Measurements from ENCODE around the gene TCEAL9. TPM values are rescaled to one million over a fixed set of nuclear protein-coding genes. Genes with fewer than 3 reads are reported as not detected.

Gene TCEAL9
- polyA plus RNA-seq, 1 experiment = 15.7 TPM

DNA sequence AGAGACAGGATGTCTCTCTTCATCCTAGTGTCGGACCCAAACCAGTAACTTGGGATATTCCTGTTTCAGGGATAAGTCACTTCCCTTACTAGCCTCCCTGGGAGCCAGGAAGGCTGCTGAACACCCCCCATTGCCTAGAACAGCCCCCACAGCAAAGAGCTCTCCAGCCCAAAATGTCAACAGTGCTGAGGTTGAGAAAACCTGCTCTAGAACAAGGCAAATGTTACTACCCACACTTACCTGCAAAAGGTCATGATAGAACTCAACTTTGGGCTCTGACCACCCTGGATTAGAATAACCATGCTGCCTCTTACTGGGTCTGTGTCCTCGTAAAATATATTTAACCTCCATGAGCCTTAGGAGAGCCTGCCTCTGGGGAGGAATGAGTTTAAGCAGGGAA is 40.4 kb downstream of the TCEAL9 start:
- ChIA-PET POLR2A (no interaction called here), CTCF (no interaction called here)
- Histone ChIP-seq H3K36me3 (ENCODE audit: control insufficient read depth, insufficient read depth, low read length) (no peaks in the 10 kb centered on the region), H3K27me3 (ENCODE audit: control insufficient read depth, insufficient read depth, low read length) (no peaks in the 10 kb centered on the region), H3K4me3 (ENCODE audit: low read depth, low read length) (no peak overlapping the region)
- no peak for DNase-seq (ENCODE audit: low read depth)
- TF ChIP-seq, protein P1, sequence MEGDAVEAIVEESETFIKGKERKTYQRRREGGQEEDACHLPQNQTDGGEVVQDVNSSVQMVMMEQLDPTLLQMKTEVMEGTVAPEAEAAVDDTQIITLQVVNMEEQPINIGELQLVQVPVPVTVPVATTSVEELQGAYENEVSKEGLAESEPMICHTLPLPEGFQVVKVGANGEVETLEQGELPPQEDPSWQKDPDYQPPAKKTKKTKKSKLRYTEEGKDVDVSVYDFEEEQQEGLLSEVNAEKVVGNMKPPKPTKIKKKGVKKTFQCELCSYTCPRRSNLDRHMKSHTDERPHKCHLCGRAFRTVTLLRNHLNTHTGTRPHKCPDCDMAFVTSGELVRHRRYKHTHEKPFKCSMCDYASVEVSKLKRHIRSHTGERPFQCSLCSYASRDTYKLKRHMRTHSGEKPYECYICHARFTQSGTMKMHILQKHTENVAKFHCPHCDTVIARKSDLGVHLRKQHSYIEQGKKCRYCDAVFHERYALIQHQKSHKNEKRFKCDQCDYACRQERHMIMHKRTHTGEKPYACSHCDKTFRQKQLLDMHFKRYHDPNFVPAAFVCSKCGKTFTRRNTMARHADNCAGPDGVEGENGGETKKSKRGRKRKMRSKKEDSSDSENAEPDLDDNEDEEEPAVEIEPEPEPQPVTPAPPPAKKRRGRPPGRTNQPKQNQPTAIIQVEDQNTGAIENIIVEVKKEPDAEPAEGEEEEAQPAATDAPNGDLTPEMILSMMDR (IDR thresholded peaks at IDR 0.05; ENCODE audit: insufficient read depth, low read depth, low read length) = no peak

DNA sequence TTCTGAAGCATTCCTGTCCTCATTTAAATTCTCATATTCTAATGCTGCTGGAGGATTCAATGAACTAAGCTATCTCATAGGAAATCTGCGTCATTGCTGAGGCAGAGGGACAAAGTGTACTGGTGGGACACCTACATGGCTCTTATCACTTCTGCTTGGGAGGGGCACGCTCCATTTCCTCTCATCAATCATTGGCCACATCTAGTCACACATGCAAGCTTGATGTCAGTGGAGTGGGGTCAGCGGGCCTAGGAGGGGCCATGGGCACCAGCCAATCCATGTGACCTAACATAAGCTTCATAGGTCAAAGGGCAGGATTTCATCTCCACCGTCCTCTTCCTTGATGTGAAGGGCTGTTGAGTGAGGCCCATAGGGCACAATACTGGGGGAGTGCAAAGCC is 41.4 kb downstream of the TCEAL9 start:
- ChIA-PET CTCF (interaction anchor here (0.9 kb wide), 1 partner anchor 66 kb away, joined by 3 read pairs; no protein-coding TSS in a partner anchor), POLR2A (no interaction called here)
- TF ChIP-seq, protein P1 (IDR thresholded peaks at IDR 0.05; ENCODE audit: insufficient read depth, low read depth, low read length) = no peak
- no peak for DNase-seq (ENCODE audit: low read depth)
- Histone ChIP-seq H3K36me3 (ENCODE audit: control insufficient read depth, insufficient read depth, low read length) (no peaks in the 10 kb centered on the region), H3K27me3 (ENCODE audit: control insufficient read depth, insufficient read depth, low read length) (no peaks in the 10 kb centered on the region), H3K4me3 (ENCODE audit: low read depth, low read length) (no peak overlapping the region)

DNA sequence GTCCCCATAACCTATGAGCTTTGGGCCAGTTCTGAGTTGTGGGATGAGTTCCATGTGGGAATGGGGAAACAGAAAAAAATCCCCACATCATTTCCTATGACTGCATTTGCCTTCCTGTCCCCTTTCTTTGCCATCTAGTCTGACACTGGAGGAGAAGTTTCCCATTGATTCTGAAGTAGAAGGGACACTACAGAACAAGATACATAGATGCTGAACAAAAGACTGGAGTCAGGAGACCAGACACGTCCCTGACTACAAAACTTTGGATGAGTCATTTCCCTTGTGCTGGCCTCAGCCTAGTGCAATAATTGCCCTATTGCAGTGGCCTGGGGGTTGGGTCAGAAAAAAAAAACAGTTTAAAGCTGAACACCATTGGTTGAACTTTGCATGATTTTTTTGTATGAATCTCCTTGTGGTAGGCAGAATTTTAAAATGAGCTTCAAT is 42.1 kb downstream of the TCEAL9 start:
- Histone ChIP-seq H3K27me3 (ENCODE audit: control insufficient read depth, insufficient read depth, low read length) (no peaks in the 10 kb centered on the region), H3K4me3 (ENCODE audit: low read depth, low read length) (no peak overlapping the region), H3K36me3 (ENCODE audit: control insufficient read depth, insufficient read depth, low read length) (no peaks in the 10 kb centered on the region)
- ChIA-PET POLR2A (no interaction called here), CTCF (no interaction called here)
- TF ChIP-seq, protein P1 (IDR thresholded peaks at IDR 0.05; ENCODE audit: insufficient read depth, low read depth, low read length) = no peak
- peak; percentile 28 for DNase-seq (ENCODE audit: low read depth)

DNA sequence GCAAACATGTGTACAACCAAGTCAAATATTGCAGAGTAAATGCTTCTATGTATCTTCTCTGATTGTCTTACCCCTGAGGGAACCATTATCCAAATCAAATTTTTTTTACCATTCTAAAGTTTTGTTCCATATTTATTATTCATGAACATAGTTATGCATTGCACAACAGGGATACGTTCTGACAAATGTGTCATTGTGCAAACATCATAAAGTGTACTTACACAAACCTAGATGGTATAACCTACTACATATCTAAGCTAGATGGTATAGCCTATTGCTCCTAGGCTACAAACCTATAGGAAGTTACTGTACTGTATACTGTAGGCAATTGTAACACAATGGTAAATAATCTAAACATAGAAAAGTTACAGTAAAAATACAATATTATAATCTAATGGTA is 43.4 kb downstream of the TCEAL9 start:
- CTCF ChIA-PET = no interaction called here
- POLR2A ChIA-PET = no interaction called here
- DNase-seq (ENCODE audit: low read depth) = no peak
- Histone ChIP-seq H3K27me3 (ENCODE audit: control insufficient read depth, insufficient read depth, low read length) (no peaks in the 10 kb centered on the region), H3K36me3 (ENCODE audit: control insufficient read depth, insufficient read depth, low read length) (no peaks in the 10 kb centered on the region), H3K4me3 (ENCODE audit: low read depth, low read length) (no peak overlapping the region)
- TF ChIP-seq, protein P1 (IDR thresholded peaks at IDR 0.05; ENCODE audit: insufficient read depth, low read depth, low read length) = no peak

DNA sequence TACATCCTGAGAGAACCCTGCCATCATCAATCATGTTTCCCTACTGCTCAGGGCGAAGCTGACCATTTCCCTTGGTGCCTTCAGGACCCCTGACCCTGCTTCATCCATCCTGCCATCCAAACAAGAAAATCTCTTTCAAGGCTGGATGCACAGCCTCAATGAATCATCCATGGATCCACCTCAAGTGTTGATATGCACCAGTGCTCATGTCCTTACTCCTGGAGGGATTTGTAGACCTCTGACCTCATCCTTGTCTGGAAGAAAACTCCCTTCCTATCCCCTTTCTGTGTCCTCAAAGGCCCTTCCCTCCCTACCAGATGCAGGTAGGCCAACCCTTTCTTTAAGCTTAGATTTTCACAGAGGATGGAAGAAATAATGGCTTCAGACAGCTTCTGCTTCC is 44.6 kb downstream of the TCEAL9 start:
- CTCF ChIA-PET = no interaction called here
- Histone ChIP-seq H3K27me3 (ENCODE audit: control insufficient read depth, insufficient read depth, low read length) (no peaks in the 10 kb centered on the region), H3K4me3 (ENCODE audit: low read depth, low read length) (no peak overlapping the region), H3K36me3 (ENCODE audit: control insufficient read depth, insufficient read depth, low read length) (no peaks in the 10 kb centered on the region)
- POLR2A ChIA-PET = no interaction called here
- DNase-seq (ENCODE audit: low read depth) = no peak
- TF ChIP-seq, protein P1 (IDR thresholded peaks at IDR 0.05; ENCODE audit: insufficient read depth, low read depth, low read length) = no peak
